COLO668 (cell line): Measurements from ENCODE around the gene IL24.
A peak's percentile ranks its signal among the peaks of the same experiment; 100 is the strongest.

Source experiments
- DNase-seq: peaks from one replicate; lab custom pipeline; 2025; ENCODE audit not compliant: unreplicated experiment; lab: John Stamatoyannopoulos, UW

The IL24 gene

GRCh38 chr1:206949641-206950040 lies 52.4 kb downstream of the IL24 start:
- DNase-seq, result no peak

- DNase-seq, result no peak
Measured at GRCh38 chr1:206951318-206952100, 54.3 kb downstream of the IL24 start.

GRCh38 chr1:206952171-206952570 lies 54.9 kb downstream of the IL24 start:
- peak; percentile 16 for DNase-seq

- no peak for DNase-seq
Measured at GRCh38 chr1:206953126-206953525, 55.9 kb downstream of the IL24 start.

- no peak for DNase-seq
Measured at GRCh38 chr1:206953626-206954025, 56.4 kb downstream of the IL24 start.
